ENCODE results near the gene EGFL8.

The EGFL8 gene

GRCh38 chr6:32168807-32169591, 4.6 kb downstream of the EGFL8 start:
- DNase-seq, result no peak

GRCh38 chr6:32170294-32170693, 5.9 kb downstream of the EGFL8 start:
- DNase-seq, result no peak

GRCh38 chr6:32171234-32171633, 6.8 kb downstream of the EGFL8 start:
- no peak for DNase-seq

- DNase-seq, result no peak
Observed at GRCh38 chr6:32173051-32173727, 8.8 kb downstream of the EGFL8 start.

GRCh38 chr6:32174416-32174815, 10.0 kb downstream of the EGFL8 start:
- DNase-seq, result no peak

GRCh38 chr6:32175322-32175710, 10.9 kb downstream of the EGFL8 start:
- DNase-seq, result no peak

- peak; percentile 98 for DNase-seq
Observed at GRCh38 chr6:32175711-32176475, 11.5 kb downstream of the EGFL8 start, which contains the start of gene AGPAT1. Gene AGPAT1 (minus strand): TSS chr6:32176084. CDS start chr6:32171496, 4,588 bp downstream.

GRCh38 chr6:32176476-32177182, 12.2 kb downstream of the EGFL8 start:
- DNase-seq, result peak; percentile 69

GRCh38 chr6:32177183-32177787, 12.9 kb downstream of the EGFL8 start:
- DNase-seq, result peak; percentile 88

GRCh38 chr6:32177788-32178546, 13.6 kb downstream of the EGFL8 start, which contains the start of gene RNF5:
Gene RNF5 (plus strand): TSS chr6:32178405. CDS start chr6:32178512, 107 bp downstream.
- DNase-seq, result peak; percentile 100

- DNase-seq, result peak; percentile 60
Observed at GRCh38 chr6:32178547-32179440, 14.4 kb downstream of the EGFL8 start.

GRCh38 chr6:32179766-32180405, 15.5 kb downstream of the EGFL8 start:
- no peak for DNase-seq

- DNase-seq, result no peak
Observed at GRCh38 chr6:32181148-32181702, 16.8 kb downstream of the EGFL8 start.

GRCh38 chr6:32181915-32182529, 17.6 kb downstream of the EGFL8 start:
- DNase-seq, result no peak

- DNase-seq, result no peak
Observed at GRCh38 chr6:32182555-32182981, 18.2 kb downstream of the EGFL8 start.

GRCh38 chr6:32183030-32183429, 18.6 kb downstream of the EGFL8 start:
- DNase-seq, result no peak

- no peak for DNase-seq
Observed at GRCh38 chr6:32183483-32184083, 19.2 kb downstream of the EGFL8 start.

GRCh38 chr6:32184084-32184640, 19.8 kb downstream of the EGFL8 start, which contains the start of gene AGER:
Gene AGER (minus strand): TSS chr6:32184253. CDS start chr6:32184222, 31 bp downstream.
- no peak for DNase-seq
